Measurements from ENCODE around the gene OST4.

- TF ChIP-seq CEBPB (IDR thresholded peaks at IDR 0.05) (no peak), POLR2A (IDR thresholded peaks at IDR 0.05; ENCODE audit: low read length) (no peak; the same call in 1 of the 2 replicates), JUNB (IDR thresholded peaks at IDR 0.05) (no peak)
- TF ChIP-seq, protein P1, sequence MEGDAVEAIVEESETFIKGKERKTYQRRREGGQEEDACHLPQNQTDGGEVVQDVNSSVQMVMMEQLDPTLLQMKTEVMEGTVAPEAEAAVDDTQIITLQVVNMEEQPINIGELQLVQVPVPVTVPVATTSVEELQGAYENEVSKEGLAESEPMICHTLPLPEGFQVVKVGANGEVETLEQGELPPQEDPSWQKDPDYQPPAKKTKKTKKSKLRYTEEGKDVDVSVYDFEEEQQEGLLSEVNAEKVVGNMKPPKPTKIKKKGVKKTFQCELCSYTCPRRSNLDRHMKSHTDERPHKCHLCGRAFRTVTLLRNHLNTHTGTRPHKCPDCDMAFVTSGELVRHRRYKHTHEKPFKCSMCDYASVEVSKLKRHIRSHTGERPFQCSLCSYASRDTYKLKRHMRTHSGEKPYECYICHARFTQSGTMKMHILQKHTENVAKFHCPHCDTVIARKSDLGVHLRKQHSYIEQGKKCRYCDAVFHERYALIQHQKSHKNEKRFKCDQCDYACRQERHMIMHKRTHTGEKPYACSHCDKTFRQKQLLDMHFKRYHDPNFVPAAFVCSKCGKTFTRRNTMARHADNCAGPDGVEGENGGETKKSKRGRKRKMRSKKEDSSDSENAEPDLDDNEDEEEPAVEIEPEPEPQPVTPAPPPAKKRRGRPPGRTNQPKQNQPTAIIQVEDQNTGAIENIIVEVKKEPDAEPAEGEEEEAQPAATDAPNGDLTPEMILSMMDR (IDR thresholded peaks at IDR 0.05): no peak
- TF ChIP-seq, protein P2, sequence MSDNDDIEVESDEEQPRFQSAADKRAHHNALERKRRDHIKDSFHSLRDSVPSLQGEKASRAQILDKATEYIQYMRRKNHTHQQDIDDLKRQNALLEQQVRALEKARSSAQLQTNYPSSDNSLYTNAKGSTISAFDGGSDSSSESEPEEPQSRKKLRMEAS (IDR thresholded peaks at IDR 0.05): no peak
These were observed 19.4 kb downstream of the OST4 start for GRCh38 chr2:27051902-27052645.

Data from A549 (cell line).